Testis (tissue), 3 donors: ENCODE results near the gene ICAM1. TPM values are rescaled to one million over a fixed set of nuclear protein-coding genes. Genes with fewer than 3 reads are reported as not detected.

Experiments used
- DNase-seq: peaks from one replicate; pipeline ENCODE4 v3.0.0-alpha.2; 2019
- H3K27ac ChIP-seq, 2 donors: fragments of 200-600 bp; sonication (generic); one replicate each; pipeline ENCODE4 v1.5.1; 2019
- H3K27me3 ChIP-seq: fragments of 200-600 bp; sonication (generic); one replicate; pipeline ENCODE4 v1.5.1; 2019
- H3K36me3 ChIP-seq: fragments of 200-600 bp; sonication (generic); one replicate; pipeline ENCODE4 v1.5.1; 2017; ENCODE audit warnings: low read depth; ENCODE audit errors: missing control alignments
- H3K4me1 ChIP-seq: fragments of 200-600 bp; sonication (generic); one replicate; pipeline ENCODE4 v1.5.1; 2019
- H3K4me3 ChIP-seq, 2 donors: fragments of 200-600 bp; sonication (generic); one replicate each; pipeline ENCODE4 v1.5.1; 2017 to 2019
- H3K9me3 ChIP-seq: fragments of 200-600 bp; sonication (generic); one replicate; pipeline ENCODE4 v1.5.1; 2017
- CTCF ChIP-seq, 3 experiments: fragments of 450-650 bp in 2 of 3; fragments of 200-600 bp in 1 of 3; sonication (generic) in 1 of 3; IDR thresholded peaks; one replicate each; pipeline ENCODE4 v1.5.1; 2016 to 2019; ENCODE audit warnings: antibody characterized with exemption in 3 of 3, mild to moderate bottlenecking in 2 of 3, moderate library complexity in 1 of 3
- POLR2A ChIP-seq: fragments of 450-650 bp; IDR thresholded peaks from one replicate; pipeline ENCODE4 v1.6.1; 2017; ENCODE audit warnings: antibody characterized with exemption, mild to moderate bottlenecking, moderate library complexity
- WGBS, 2 donors: methylation state at CpG; one replicate each; pipeline ENCODE4 v1.1.5; 2018; 5-methylcytosine and 5-hydroxymethylcytosine counted together
- intact Hi-C: fragments of 100-400 bp; cut with DNase I; formaldehyde crosslinking; loops from one replicate; pipeline ENCODE4 v1.15.1; 2023; ENCODE audit warnings: low total_unique reads
- polyA plus RNA-seq: library from polyadenylated mRNA; stranded (reverse); fragments of 350-450 nt; fragmentation: Illumina TruSeq; extraction: RNeasy Lipid Tissue Mini Kit (QIAGEN cat#74804); gene quantifications from one replicate; pipeline ENCODE4 v1.2.3, GENCODE V29; 2014; ENCODE audit warnings: low read depth, low replicate concordance; ENCODE audit not compliant: insufficient read depth
- total RNA-seq, 2 donors: library from RNA; depleted of rRNA; stranded (reverse); fragments of >200 nt; gene quantifications; one replicate each; pipeline ENCODE4 v1.2.3, GENCODE V29; 2016

Gene ICAM1
- total and polyA plus RNA-seq, 3 donors from 2014 or later = 10.1 to 18.0 (median 14.3) TPM

DNA sequence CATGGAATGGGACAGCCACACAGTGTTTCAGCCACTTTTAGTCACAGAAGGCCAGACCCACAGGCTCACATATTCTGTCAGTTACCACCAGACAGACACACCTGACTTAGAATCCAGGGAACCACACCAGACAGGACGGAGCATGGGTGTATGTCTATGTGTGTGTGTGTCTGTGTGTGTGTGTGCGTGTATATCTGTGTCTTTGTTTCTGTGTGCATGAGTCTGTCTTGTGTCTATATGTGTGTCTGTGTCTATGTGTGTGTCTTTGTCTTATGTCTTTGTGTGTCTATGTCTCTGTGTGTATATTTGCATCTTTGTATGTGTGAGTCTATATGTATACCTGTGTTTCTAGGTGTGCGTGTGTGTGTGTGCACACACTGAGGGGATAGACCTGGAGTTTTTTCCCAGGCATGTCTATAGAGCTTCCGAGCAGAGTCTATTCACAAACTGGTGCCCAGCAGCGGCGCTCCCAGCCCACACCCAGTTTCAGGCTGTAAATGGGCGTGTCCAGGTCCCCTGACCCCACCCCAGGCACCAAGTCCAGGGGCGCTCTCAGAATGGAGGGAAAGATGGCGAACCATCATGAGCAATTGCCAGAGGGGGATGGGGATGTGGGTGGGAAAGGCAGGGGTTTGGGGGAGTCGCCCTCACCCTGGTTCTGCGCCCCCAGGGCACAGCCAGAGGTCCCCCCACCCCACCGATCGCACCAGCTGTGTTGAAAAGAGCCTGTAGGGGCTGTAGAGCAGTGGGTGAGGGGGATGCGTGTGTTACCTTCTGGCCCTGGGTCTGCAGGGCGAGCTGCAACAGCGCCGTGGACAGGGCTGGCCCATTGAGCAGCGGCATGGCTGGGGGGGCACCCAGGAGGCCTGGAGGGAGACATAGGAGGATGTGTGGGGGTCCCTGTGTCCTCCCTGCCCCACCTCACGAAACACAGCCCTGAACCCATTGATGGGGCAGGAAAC, 51.2 kb downstream of the ICAM1 start:
- TF ChIP-seq CTCF (IDR thresholded peaks at IDR 0.05) = no peak
- no peak for TF ChIP-seq POLR2A
- H3K27me3 ChIP-seq = no peaks in the 10 kb centered on the region
- DNase-seq = no peak
- H3K9me3 ChIP-seq = no peaks in the 10 kb centered on the region
- 90 to 92% methylated on average over 8 to 19 of the region's 19 CpGs for WGBS, 2 donors
- no peak overlapping the region for H3K27ac ChIP-seq
- no peaks in the 10 kb centered on the region for H3K4me1 ChIP-seq
- H3K36me3 ChIP-seq = no peaks in the 10 kb centered on the region
- H3K4me3 ChIP-seq = no peak overlapping the region
- intact Hi-C loops = no loop called here

DNA sequence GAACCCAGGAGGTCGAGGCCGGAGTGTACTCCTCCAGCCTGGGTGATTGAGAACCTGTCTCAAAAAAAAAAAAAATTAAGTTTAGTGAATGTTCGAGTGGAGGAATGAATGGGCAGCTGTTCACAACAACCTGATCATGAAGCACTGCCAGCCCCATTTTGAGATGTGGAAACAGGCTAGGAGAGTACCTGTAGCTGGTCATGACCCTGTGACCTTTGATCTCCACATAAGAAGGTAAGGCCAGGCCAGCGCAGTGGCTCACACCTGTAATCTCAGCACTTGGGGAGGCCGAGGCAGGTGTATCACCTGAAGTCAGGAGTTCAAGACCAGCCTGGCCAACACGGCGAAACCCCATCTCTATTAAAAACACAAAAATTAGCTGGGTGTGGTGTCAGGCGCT, 54.8 kb downstream of the ICAM1 start:
- Histone ChIP-seq H3K4me3 (no peak overlapping the region), H3K4me1 (no peaks in the 10 kb centered on the region), H3K36me3 (no peaks in the 10 kb centered on the region), H3K27ac (no peak overlapping the region), H3K9me3 (no peaks in the 10 kb centered on the region), H3K27me3 (no peaks in the 10 kb centered on the region)
- 83 to 87% methylated on average over 8 of the region's 8 CpGs for WGBS, 2 donors
- no peak for DNase-seq
- TF ChIP-seq CTCF (IDR thresholded peaks at IDR 0.05) (no peak), POLR2A (no peak)
- intact Hi-C loops = no loop called here

DNA sequence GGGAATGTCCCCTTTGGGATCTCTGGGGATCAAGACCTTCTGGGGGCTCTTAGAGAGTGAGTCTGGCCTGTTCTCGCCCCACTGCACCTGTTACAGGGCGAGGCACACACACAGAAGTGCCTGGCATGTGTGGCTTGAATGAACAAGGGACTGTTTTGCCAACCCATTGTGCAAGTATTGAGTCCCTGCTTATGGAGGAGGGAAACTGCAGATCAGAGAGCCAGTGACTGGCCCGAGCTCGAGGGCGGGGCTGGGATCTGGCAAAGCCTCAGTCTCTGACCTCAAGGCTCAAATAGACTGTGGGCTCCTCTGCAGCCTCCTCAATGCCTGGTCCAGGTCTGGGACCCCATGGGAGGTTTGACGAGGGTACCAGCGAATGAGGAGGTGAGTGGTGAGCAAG, 56.9 kb downstream of the ICAM1 start:
- H3K27ac ChIP-seq = no peak overlapping the region
- WGBS, 2 donors = 92 to 93% methylated on average over 3 to 7 of the region's 7 CpGs
- H3K9me3 ChIP-seq = no peaks in the 10 kb centered on the region
- H3K4me3 ChIP-seq = no peak overlapping the region
- peaks cover 11% of the 10 kb centered on the region for H3K4me1 ChIP-seq
- no peak for DNase-seq
- no peaks in the 10 kb centered on the region for H3K36me3 ChIP-seq
- intact Hi-C loops = no loop called here
- TF ChIP-seq CTCF (IDR thresholded peaks at IDR 0.05) (no peak), POLR2A (no peak)
- H3K27me3 ChIP-seq = no peaks in the 10 kb centered on the region

GRCh38 chr19:10328558-10329429, 57.9 kb downstream of the ICAM1 start:
- DNase-seq = no peak
- intact Hi-C loops = no loop called here
- Histone ChIP-seq H3K4me1 (peaks cover 12% of the 10 kb centered on the region), H3K27ac (no peak overlapping the region), H3K9me3 (no peaks in the 10 kb centered on the region), H3K36me3 (no peaks in the 10 kb centered on the region), H3K4me3 (no peak overlapping the region), H3K27me3 (no peaks in the 10 kb centered on the region)
- no peak for TF ChIP-seq CTCF (IDR thresholded peaks at IDR 0.05)
- no peak for TF ChIP-seq POLR2A
- 93% methylated on average over 21 to 41 of the region's 41 CpGs for WGBS, 2 donors
